ENCODE data around the gene GIPC2.
A peak's percentile ranks its signal among the peaks of the same experiment; 100 is the strongest.
"Not testable (repeated sequence)": the region's sequence is repeated elsewhere in the genome, so short reads cannot be mapped to it uniquely, and the experiment has no call there.

The GIPC2 gene, protein sequence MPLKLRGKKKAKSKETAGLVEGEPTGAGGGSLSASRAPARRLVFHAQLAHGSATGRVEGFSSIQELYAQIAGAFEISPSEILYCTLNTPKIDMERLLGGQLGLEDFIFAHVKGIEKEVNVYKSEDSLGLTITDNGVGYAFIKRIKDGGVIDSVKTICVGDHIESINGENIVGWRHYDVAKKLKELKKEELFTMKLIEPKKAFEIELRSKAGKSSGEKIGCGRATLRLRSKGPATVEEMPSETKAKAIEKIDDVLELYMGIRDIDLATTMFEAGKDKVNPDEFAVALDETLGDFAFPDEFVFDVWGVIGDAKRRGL

DNA sequence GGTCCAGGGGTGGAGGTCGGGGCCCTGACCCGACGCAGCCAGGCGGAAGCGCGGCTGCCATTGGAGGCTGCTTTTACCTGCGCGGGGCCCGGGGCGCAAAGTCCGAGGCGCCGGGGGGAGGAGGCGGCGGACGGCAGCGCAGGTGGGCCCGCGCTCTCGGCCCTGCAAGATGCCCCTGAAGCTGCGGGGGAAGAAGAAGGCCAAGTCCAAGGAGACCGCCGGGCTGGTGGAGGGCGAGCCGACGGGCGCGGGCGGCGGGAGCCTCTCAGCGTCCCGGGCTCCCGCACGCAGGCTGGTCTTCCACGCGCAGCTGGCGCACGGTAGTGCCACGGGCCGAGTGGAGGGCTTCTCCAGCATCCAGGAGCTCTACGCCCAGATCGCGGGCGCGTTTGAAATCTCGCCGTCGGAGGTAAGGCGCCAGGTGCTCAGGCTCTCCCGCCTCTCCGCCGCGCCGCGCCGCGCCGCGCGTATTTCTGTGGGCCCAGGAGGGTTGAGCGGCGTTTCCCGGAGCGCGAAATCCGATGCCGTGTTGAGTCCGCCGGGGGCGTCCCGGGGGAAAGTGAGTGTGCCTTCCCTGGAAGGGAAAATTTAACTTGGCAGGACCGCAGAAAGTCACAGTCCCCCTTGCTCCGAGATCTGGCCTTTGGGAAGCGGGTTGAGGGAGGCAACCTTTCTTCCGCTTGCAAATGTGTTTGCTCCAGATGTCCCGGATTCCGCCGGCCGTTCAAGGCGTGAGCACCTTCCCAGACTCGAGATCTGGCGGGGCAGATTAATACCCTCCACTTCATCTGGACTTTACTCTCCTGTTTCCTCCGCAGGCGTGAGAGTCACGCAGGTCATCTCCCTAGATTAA lies at the start of gene GIPC2:
TSS of gene GIPC2 (plus strand) at position 41 of the 853 bp plus-strand sequence. CDS start at position 170, 129 bp downstream.
- DNase-seq (ENCODE audit: low read depth) = peak; percentile 26
- no peak for TF ChIP-seq CTCF (IDR thresholded peaks at IDR 0.05; ENCODE audit: low read length, missing control alignments)
- peak within 1 kb of the TSS; percentile 54 for H3K4me3 ChIP-seq (replicated peaks; ENCODE audit: low read depth, low read length)

DNA sequence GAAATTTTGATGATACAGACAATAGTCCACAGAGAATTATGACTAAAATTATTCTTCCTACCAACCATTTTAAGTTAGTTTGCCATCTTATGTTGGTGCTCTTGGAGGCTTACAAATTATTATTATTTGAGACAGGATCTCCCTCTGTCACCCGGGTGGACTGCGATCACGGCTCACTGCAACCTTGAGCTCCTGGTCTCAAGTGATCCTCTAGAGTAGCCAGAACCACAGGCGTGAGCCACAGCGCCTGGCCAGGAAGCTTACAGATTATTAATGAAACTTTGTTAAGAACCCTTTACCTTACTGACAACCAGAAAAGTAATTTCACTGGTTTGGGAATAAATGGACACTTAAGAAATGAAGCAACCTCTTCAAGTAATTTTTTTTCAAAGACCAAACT lies 49.0 kb upstream of the GIPC2 start:
- no peak overlapping the region for H3K4me3 ChIP-seq (replicated peaks; ENCODE audit: low read depth, low read length)
- TF ChIP-seq CTCF (IDR thresholded peaks at IDR 0.05; ENCODE audit: low read length, missing control alignments) = no peak
- no peak for DNase-seq (ENCODE audit: low read depth)

DNA sequence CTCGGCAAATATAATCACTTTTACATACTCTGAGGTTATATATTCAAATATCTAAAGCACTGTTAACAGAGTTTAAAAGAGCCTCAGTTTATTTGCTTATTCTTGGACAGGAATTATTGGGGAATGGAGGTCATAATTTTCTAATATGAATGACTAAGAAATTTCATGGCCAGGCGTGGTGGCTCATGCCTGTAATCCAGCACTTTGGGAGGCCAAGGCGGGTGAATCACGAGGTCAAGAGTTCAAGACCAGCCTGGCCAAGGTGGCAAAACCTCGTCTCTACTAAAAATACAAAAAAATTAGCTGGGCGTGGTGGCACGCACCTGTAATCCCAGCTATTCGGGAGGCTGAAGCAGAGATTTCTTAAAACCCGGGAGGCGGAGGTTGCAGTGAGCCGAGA lies 45.2 kb upstream of the GIPC2 start:
- not testable (repeated sequence) for H3K4me3 ChIP-seq (replicated peaks; ENCODE audit: low read depth, low read length); DNase-seq (ENCODE audit: low read depth)

DNA sequence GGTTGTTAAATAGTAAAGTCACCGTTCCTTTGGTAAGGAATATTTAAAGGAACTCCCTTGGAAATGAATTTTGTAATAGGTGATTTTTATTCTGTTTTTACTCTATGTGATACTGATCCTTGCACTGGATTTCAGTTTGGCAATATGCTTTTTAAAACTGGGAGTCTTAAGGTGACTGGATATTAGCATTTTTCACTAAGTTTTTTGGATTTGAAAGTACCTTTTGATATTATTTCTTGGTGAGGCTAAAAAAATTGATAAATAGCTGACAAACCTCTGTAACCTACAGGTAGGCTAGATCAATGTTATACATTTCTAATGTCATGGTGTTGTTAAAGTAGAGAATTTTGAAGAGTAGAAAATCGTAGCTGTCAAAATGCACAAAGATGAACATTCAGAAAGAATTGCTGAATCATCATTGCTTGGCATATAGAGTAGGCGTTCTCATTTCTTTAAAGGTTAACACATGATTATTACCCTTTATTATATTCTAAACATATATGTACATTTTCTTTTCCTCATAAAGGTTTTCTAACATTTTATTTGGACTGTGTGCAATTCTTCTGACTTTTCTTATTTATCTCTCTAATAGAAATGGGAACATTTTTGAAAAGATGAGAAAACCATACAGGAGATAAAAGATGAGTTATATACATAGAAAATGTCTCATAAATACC lies 42.6 kb upstream of the GIPC2 start:
- peak; percentile 43 for DNase-seq (ENCODE audit: low read depth)
- peak overlapping the region; percentile 82 for H3K4me3 ChIP-seq (replicated peaks; ENCODE audit: low read depth, low read length)
- no peak for TF ChIP-seq CTCF (IDR thresholded peaks at IDR 0.05; ENCODE audit: low read length, missing control alignments)

DNA sequence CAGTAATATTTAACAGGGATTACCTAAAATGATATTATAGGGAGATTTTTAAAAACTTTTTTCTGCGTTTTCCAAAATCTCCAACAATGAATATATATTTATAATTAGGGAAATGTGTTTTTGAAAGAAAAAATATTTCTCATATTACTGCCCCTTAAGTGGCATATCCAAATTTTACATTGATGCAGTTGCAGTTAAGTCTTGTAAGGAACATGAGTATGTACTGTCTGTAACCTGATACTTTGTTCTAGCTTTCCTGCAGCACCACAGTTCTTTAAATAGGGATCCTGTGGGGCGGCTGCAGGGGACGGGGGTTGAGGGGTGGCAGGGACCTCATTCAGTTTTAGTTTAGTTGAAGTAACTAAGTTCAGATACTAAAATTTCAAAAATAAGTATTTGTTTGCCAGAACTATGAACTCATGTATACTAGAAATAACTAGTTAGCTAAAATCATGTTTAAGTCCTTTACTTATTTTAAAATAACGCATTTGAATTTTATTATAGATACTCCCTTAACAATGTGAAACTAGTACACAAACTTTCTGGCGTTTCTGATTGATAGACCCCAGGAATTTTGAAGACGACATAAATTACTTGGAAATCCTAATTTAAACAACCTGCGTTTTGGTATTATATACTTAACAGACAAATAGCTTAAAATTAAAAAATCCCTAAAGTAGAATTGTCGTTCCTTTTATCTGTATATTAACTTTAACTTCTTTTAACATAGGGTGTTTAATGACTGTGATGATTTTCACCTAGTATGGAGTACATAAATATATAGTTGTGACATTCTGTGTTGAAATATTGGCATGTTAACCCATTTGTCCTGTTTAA lies 41.7 kb upstream of the GIPC2 start:
- peak overlapping the region; percentile 82 for H3K4me3 ChIP-seq (replicated peaks; ENCODE audit: low read depth, low read length)
- DNase-seq (ENCODE audit: low read depth) = peak; percentile 79
- no peak for TF ChIP-seq CTCF (IDR thresholded peaks at IDR 0.05; ENCODE audit: low read length, missing control alignments)

- peak; percentile 99 for DNase-seq (ENCODE audit: low read depth)
- TF ChIP-seq CTCF (IDR thresholded peaks at IDR 0.05; ENCODE audit: low read length, missing control alignments) = no peak
- H3K4me3 ChIP-seq (replicated peaks; ENCODE audit: low read depth, low read length) = peak within 1 kb of the TSS; percentile 82
These were observed 40.9 kb upstream of the GIPC2 start, which contains the start of gene DNAJB4 for GRCh38 chr1:78004719-78005447. DNAJB4 (plus strand) TSS chr1:78004939; CDS start chr1:78005111, 172 bp downstream.
